ENCODE measurements around the gene PCGF3. TPM values are rescaled to one million over a fixed set of nuclear protein-coding genes. Genes with fewer than 3 reads are reported as not detected.

The PCGF3 gene
- total RNA-seq, 1 experiment from 2014 or later, result 31.5 TPM

- intact Hi-C loops (cut with micrococcal nuclease), result no loop called here
- Histone ChIP-seq H3K27me3 (ENCODE audit: low read length) (no peaks in the 10 kb centered on the region), H3K9me2 (replicated peaks; ENCODE audit: low read length) (no peaks in the 10 kb centered on the region), H4K20me1 (ENCODE audit: low read length) (peaks cover 14% of the 10 kb centered on the region; the same call in 1 of the 2 replicates), H3K4me1 (ENCODE audit: insufficient read depth, low read length) (peaks cover 13% of the 10 kb centered on the region), H3K9me3 (ENCODE audit: low read length) (no peaks in the 10 kb centered on the region), H3F3A (ENCODE audit: low read length, unreplicated experiment) (no peaks in the 10 kb centered on the region), H3K4me3 (ENCODE audit: low read length) (peak overlapping the region; percentile 96), H3K4me2 (ENCODE audit: low read length) (peak overlapping the region; percentile 96), H3K27ac (ENCODE audit: low read length) (peak overlapping the region; percentile 92), H3K79me2 (ENCODE audit: low read length) (peaks cover 48% of the 10 kb centered on the region), H2AFZ (ENCODE audit: low read length) (peak overlapping the region; percentile 82), H3K36me3 (ENCODE audit: low read depth, low read length) (peaks cover 13% of the 10 kb centered on the region), H3K9ac (ENCODE audit: low read length) (peak overlapping the region; percentile 100)
- ChIA-PET CTCF (no interaction called here), POLR2A (ENCODE audit: unreplicated experiment) (no interaction called here)
- peak; percentile 97 for DNase-seq
- TF ChIP-seq, protein P1, sequence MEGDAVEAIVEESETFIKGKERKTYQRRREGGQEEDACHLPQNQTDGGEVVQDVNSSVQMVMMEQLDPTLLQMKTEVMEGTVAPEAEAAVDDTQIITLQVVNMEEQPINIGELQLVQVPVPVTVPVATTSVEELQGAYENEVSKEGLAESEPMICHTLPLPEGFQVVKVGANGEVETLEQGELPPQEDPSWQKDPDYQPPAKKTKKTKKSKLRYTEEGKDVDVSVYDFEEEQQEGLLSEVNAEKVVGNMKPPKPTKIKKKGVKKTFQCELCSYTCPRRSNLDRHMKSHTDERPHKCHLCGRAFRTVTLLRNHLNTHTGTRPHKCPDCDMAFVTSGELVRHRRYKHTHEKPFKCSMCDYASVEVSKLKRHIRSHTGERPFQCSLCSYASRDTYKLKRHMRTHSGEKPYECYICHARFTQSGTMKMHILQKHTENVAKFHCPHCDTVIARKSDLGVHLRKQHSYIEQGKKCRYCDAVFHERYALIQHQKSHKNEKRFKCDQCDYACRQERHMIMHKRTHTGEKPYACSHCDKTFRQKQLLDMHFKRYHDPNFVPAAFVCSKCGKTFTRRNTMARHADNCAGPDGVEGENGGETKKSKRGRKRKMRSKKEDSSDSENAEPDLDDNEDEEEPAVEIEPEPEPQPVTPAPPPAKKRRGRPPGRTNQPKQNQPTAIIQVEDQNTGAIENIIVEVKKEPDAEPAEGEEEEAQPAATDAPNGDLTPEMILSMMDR (conservative IDR thresholded peaks at IDR 0.05; ENCODE audit: low read depth, low read length), result no peak
- TF ChIP-seq EZH2phosphoT487 (IDR thresholded peaks at IDR 0.05; ENCODE audit: borderline replicate concordance, low read length) (no peak), EZH2 (IDR thresholded peaks at IDR 0.05; ENCODE audit: low read length, unreplicated experiment) (no peak)
- no TSS peak for BruUV-seq (replicated peaks)
- peak; percentile 86 for ATAC-seq
Measured at GRCh38 chr4:781493-782216, 76.0 kb downstream of the PCGF3 start.

DNA sequence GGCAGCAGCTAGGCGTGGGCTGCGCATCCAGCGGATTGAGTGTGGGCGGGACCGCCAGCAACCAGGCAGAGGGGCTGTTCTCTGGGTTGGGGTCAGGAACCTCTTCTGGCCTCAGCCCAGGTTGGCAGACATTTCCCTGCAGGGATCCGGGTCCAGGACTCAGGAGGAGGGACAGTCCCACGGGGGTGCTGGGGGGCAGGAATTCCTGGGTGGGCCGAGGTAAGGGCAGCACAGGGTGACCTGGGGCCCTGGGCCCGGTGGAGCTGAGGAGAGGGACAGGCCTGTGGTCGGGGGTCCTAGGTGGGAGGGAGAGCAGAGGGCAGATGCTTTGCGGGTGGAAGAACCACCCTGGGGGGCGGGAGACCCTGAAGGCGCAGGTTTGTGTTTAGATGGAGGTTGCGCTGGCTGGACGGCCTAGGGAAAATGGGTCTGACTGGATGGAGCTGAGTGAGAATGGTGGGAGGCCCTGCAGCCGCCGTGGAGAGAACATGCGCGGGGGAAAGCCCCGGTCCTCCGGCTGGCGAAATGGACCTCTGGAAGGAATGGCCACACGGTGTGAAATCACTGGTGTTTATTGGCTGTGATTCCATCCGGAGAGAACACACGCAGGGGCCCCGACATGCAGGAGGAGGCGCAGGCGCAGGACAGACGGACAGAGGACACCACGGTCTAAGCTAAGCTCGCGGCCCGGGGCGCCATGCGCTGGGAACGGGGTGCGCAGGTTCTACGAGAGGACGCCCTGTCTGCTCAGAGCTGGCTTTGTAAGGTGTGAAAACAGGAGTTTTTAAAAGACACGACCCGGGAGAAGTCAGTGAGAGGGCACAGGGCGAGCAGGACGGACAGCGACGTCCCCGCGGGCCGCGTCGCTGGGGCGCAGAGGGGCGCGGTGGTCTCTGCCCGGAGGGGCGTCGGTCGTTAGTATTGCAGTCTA is 79.0 kb downstream of the PCGF3 start:
- POLR2A ChIA-PET (ENCODE audit: unreplicated experiment), result no interaction called here
- TF ChIP-seq, protein P1 (conservative IDR thresholded peaks at IDR 0.05; ENCODE audit: low read depth, low read length), result no peak
- TF ChIP-seq EZH2 (IDR thresholded peaks at IDR 0.05; ENCODE audit: low read length, unreplicated experiment), result no peak
- TF ChIP-seq EZH2phosphoT487 (IDR thresholded peaks at IDR 0.05; ENCODE audit: borderline replicate concordance, low read length), result no peak
- H3K4me1 ChIP-seq (ENCODE audit: insufficient read depth, low read length), result peaks cover 13% of the 10 kb centered on the region
- peaks cover 4% of the 10 kb centered on the region for H3K36me3 ChIP-seq (ENCODE audit: low read depth, low read length)
- H3K4me3 ChIP-seq (ENCODE audit: low read length), result no peak overlapping the region
- H3K9me3 ChIP-seq (ENCODE audit: low read length), result no peaks in the 10 kb centered on the region
- no peaks in the 10 kb centered on the region for H3K27me3 ChIP-seq (ENCODE audit: low read length)
- CTCF ChIA-PET, result no interaction called here
- no peaks in the 10 kb centered on the region for H3F3A ChIP-seq (ENCODE audit: low read length, unreplicated experiment)
- no peak overlapping the region for H3K27ac ChIP-seq (ENCODE audit: low read length)
- BruUV-seq (replicated peaks), result no TSS peak
- no peak for DNase-seq
- H4K20me1 ChIP-seq (ENCODE audit: low read length), result peaks cover 11% of the 10 kb centered on the region; the same call in 1 of the 2 replicates
- H2AFZ ChIP-seq (ENCODE audit: low read length), result no peak overlapping the region
- peaks cover 19% of the 10 kb centered on the region for H3K79me2 ChIP-seq (ENCODE audit: low read length)
- no peak overlapping the region for H3K4me2 ChIP-seq (ENCODE audit: low read length)
- H3K9ac ChIP-seq (ENCODE audit: low read length), result no peak overlapping the region
- intact Hi-C loops (cut with micrococcal nuclease), result no loop called here
- no peak for ATAC-seq
- H3K9me2 ChIP-seq (replicated peaks; ENCODE audit: low read length), result no peaks in the 10 kb centered on the region
